HG02840 (cell line): ENCODE measurements around the gene SLC38A1.
A peak's percentile ranks its signal among the peaks of the same experiment; 100 is the strongest.

Source experiments
- ATAC-seq: cut with Tn5 transposase; IDR thresholded peaks from one replicate; pipeline ENCODE4 v1.9.1; 2021; ENCODE audit warnings: mild to moderate bottlenecking, moderate library complexity, moderate number of reproducible peaks; ENCODE audit not compliant: unreplicated experiment, low FRiP score

The SLC38A1 gene

GRCh38 chr12:46237371-46238045, 31.3 kb downstream of the SLC38A1 start:
- no peak for ATAC-seq

GRCh38 chr12:46234000-46234399, 34.8 kb downstream of the SLC38A1 start:
- ATAC-seq: no peak

- no peak for ATAC-seq
Measured at GRCh38 chr12:46233423-46233822, 35.4 kb downstream of the SLC38A1 start.

- no peak for ATAC-seq
Measured at GRCh38 chr12:46230983-46231382, 37.9 kb downstream of the SLC38A1 start.

- ATAC-seq: no peak
Measured at GRCh38 chr12:46230306-46230705, 38.5 kb downstream of the SLC38A1 start.

DNA sequence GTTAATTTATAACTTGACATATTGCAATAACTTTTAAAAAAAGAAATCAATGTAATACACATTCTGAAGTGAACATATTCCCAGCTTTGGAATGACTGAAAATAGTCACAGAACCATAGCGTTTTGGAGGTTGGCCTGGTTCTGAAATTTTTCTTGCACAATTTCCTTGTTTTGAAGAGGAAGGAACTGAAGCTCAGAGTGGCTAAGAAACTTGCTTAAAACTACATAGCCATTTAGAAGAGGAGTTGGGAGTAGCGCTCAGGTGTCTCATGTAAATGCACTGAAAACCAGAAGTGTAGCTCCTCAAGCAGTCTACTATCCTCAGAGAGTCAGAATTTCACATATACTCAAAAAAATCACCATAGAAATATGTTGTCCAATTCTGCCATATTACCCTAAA, 41.2 kb downstream of the SLC38A1 start:
- ATAC-seq: no peak

DNA sequence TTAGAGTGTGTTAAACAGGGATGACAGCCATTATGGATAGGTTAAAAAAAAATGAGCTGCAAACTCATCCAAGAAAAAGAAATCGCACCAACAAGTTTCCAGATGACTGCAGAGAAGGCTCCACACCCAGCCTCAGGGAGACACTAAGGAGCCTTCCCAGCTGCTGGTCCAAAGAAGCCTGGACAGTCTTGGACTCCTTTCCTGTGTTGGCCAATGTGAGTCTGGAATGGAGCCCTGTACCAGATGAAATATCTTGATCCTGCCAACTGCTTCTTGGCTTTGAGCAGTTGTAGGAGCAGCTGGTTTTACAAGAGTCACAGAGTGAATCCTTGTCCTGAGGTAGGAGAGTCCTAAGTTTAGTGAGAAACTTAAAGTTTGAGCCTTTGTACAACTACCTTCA, 44.5 kb downstream of the SLC38A1 start:
- no peak for ATAC-seq

GRCh38 chr12:46223047-46223446, 45.8 kb downstream of the SLC38A1 start:
- ATAC-seq: no peak

DNA sequence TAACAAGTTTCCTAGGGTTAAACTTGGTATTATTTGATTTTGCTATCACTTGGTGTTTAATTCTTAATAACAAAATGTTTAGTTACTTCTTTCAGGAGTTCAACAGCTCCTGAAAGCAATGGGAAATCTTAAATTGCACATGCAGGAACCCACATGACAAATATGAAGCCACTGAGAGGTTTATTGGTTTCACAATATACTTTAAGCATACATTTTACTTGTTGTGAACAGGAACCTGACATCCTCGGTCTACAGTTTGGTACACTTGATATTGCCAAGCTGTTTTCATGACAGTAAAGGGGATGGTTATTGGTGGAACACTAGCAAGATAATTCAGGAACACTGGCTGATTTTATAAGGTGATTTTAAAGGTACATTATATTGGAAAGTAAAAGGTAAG, 46.2 kb downstream of the SLC38A1 start:
- no peak for ATAC-seq

GRCh38 chr12:46221255-46222128, 47.4 kb downstream of the SLC38A1 start:
- ATAC-seq: no peak

- ATAC-seq: no peak
Measured at GRCh38 chr12:46219877-46220655, 48.8 kb downstream of the SLC38A1 start.

DNA sequence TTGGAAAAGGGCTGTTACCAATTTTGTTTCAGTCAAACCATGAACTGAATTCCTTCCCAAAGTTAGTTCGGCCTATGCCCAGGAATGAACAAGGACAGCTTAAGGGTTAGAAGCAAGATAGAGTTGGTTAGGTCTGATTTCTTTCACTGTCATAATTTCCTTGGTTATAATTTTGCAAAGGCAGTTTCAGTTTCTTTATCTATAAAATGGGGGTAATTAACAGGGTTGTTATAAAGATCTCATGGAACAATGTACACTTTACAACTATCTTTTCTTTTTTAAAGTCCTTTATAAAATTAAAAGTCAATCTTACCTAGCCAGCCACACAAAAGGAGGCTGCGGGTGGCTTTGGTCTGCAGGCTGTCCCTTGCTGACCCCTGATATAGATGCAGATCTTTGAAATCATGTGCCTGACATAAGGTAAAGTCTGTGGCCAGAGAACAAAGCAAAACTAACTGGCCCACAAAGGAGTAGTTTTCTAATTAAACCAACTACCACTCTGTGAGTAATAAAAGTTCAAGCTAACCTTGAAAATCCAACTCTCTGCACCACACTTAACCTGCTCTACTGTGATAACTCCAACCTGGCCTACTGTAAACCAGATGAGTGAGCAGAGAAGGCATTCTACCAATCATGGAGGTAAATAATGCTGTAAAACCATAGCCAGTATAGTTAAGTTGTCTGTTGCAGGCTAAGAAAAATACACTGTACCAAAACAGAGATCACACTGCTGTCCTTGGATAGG, 49.5 kb downstream of the SLC38A1 start:
- no peak for ATAC-seq

GRCh38 chr12:46218322-46219095, 50.3 kb downstream of the SLC38A1 start:
- ATAC-seq: no peak

GRCh38 chr12:46217541-46218321, 51.1 kb downstream of the SLC38A1 start:
- ATAC-seq: peak; percentile 40

- peak; percentile 41 for ATAC-seq
Measured at GRCh38 chr12:46214668-46215436, 54.0 kb downstream of the SLC38A1 start.

DNA sequence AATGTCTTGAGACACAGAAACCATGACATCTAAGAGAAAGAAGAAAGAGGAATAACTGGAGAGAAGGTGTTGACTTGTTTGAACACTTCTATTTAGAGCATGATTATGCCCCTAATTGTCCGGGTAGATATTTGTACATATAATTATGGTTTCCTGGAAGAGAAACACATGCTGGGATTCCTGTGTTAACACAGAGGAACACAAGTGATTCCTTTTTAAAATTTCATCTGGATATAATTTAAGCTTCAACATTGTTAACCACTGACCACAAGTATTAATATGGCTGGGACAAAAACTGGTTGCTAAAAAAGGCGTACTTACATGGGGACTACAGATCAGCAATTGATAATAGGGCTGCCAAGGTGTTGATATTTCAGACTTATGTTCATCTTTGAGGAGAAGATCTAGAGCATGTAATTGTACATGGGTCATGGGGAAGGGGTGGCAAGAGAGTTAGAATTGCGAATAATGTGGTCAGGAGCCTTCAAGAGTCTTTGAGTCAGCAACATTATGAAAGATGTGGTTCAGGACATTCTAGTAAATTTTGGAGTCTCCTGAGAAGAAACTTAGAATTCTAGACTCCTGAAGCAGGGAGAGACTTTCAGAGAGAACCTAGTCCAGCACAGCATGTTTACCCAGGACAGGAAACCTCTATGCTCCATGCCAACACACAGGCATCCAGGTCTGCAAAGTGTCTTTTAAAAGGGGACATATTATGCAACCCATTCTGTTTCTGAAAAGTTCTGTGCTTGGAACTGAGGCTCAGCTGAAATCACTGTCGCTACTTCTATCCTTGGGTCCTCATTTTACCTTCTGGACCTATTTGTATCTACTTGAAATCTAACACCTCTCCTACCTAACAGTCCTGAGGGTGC, 56.5 kb downstream of the SLC38A1 start:
- ATAC-seq: no peak

DNA sequence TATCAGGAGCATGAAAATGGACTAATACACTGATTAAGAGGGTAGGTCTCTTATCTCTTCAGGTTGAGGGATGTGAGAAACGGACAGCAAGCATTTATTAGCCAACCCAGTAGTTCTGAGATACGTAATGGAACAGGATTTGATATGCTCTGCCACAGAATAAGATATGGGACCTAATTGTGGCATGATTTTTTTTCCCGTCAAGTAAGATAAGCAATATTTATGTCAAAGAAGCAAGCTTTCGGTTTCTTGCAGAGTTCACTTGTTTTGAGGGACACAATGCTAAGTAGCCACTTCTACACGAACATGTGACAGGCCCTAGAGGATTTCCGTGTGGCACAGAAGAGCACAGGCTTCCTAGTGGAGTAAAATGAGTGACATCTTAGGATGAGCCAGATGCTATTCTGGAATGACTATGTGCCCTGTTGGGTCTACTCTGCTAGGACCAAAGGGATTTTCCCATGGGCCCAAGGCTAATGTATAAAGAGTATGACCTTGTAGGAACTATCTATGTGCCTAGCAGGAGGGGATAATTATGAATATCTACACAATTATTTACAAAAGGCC, 57.9 kb downstream of the SLC38A1 start:
- ATAC-seq: no peak
